Left cardiac atrium (tissue), 4 donors: Measurements from ENCODE around the gene NOP56. TPM values are rescaled to one million over a fixed set of nuclear protein-coding genes. Genes with fewer than 3 reads are reported as not detected.
A peak's percentile ranks its signal among the peaks of the same experiment; 100 is the strongest.
"Not testable (repeated sequence)": the region's sequence is repeated elsewhere in the genome, so short reads cannot be mapped to it uniquely, and the experiment has no call there.

Source experiments
- ATAC-seq, 2 donors: fragments of 200-7000 bp; cut with Tn5 transposase; one replicate each; pipeline ENCODE4 v1.9.1; 2020; ENCODE audit warnings: mild to moderate bottlenecking in 2 of 2, moderate library complexity in 2 of 2
- DNase-seq: peaks from one replicate; pipeline ENCODE4 v3.0.0-alpha.2; 2020
- intact Hi-C, 2 donors: fragments of 100-400 bp; cut with DNase I; formaldehyde crosslinking; loops; one replicate each; pipeline versions ENCODE4 v1.14.1 to v1.15.1; 2022 to 2023
- total RNA-seq, 2 donors: library from RNA; stranded (reverse); fragmentation: NEBNext Ultra II Directional; extraction: Animal tissue kit (Norgen Biotek cat#: 25700); gene quantifications; one replicate each; pipeline ENCODE4 v1.2.1, GENCODE V29; 2021
- donor health status: DM: no; HTN: yes; CAD: no.
- donor health status: DM: no; HTN: yes; CAD: no; lungs with severe emphysema.
- donor health status: DM: yes; HTN: yes; CAD: no.
- donor health status: Dilated cardiomyopathy.

Gene NOP56
- total RNA-seq, 2 donors from 2014 or later = 63.3 to 91.3 TPM

DNA sequence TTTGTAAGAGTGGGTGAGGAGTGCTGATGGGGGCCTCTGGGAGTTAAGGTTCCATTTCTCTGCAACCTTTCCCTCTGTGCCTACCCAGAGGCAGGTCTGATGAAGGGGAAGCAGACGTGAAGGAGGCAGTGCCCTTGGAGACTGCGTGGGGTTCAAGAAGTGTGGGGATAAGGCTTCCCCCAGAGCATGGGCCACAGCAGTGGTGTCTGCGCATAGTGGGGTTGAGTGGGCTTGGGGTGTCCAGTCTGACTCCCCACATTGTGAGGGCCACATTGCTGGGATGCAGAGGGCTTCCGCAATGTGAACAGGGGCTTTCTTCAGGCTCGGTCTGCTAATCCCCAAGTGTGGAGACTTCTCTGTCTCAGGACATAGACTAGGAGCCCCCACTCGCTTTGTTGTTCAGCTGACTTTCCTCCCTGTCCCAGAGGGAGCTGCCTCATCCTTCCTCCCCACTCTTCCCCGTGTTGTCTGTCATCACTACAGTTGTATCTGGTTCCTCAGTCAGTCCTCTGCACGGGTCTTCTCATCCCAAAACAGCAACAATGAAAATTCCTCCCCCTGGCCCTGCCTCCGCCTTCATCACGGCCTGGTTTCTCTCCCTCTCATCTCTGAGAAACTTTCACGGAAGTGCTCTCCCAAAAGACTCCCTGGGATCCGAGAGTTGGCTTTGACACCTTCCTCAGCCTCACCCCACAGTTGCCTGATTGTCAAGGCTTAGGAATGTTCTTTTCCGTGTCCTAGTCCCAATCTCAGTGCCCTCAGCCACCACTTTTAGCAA is 43.0 kb downstream of the NOP56 start:
- ATAC-seq = no peak
- intact Hi-C loops = no loop called here

DNA sequence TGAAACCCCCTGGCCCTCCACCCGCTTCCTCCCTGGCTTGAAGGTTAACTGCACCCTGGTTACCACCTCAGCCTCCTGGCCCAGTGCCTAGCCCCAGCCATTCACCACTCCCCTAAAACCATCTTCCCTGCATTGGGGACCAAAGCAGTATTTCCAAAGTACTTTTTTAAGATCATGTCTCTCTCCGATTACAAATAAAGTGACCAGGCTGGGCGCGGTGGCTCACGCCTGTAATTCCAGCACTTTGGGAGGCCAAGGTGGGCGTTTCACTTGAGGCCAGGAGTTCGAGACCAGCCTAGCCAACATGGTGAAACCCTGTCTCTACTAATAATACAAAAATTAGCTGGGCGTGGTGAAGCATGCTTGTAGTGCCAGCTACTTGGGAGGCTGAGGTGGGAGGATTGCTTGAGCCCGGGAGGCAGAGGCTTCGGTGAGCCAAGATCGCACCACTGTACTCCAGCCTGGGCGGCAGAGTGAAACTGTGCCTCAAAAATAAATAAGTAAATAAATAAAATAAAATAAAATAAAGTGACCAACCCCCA is 43.6 kb downstream of the NOP56 start:
- ATAC-seq, DNase-seq, intact Hi-C loops: not testable (repeated sequence)

More for the DNA sequence above, 43.0 kb downstream of the NOP56 start:
- no peak for DNase-seq

DNA sequence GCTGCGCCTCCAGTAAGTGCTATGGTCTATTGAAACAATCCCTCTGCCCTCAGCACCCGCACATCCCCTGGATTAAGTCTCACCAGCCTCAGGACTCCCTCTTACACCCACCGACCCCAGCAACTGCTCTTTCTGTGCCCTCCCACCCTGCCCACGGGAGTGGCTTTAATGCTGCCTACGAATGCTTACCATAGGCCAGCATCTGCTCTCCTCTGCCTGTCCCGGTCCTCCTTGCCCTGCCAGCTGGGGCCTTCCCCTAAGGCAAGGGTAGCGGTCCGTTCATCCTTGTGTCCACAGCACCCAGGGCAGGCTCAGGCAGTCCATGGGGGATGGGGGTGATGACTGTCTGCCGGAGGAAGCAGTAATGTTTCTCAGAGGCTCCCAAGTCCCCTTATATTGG is 44.2 kb downstream of the NOP56 start:
- intact Hi-C loops = no loop called here
- no peak for DNase-seq
- no peak for ATAC-seq

DNA sequence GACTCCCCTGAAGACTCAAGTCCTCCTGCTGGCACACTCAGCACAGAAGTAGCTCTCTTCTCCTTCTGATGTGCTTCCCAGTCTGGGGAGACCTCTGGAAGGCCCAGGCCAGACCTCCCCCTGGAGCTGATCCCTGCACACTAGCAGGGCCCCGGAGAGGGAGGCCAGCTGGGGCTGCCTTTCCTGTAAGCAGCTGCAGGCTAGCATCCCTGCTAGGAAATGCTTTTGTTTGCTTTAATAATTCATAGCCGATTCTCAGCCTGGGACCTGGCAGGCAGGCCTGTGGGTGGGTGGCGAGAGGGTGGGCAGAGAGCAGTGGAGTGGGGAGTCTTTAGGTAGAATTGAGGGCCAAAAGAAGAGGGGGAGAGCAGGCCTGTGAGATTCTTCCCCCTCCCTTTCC is 45.3 kb downstream of the NOP56 start:
- intact Hi-C loops = no loop called here
- no peak for DNase-seq
- ATAC-seq = no peak

DNA sequence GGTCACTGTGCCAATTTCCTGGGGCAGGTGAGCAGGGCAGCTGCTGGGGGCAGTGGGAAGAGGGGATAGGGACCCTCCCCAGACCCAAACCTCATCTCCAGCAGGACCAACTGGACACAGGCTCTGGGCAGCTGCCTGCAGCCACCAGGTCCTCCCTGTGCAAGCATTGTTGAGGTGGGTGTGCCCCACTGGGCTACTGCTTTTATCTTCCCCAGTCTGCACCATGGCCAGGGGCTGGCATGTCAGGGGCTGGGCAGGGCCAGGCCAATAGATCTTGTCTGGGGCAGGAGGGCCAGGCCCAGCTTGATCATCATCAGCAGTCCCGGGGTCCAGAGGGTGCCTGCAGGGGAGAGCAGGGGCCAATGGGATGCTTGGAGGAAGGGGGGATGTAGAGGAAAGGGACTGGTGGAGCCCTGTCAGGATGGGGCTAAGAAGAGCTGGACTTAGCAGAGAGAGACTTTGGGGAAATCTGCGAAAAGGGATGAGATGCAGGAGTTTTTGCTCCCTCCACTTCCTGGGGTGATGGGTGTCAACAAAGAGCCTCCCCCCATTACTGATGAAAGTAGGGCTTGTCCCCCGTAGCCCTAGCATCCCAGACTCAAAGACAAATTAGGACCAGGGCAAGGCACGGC is 45.9 kb downstream of the NOP56 start:
- intact Hi-C loops = no loop called here
- ATAC-seq (no peak), DNase-seq (no peak)

DNA sequence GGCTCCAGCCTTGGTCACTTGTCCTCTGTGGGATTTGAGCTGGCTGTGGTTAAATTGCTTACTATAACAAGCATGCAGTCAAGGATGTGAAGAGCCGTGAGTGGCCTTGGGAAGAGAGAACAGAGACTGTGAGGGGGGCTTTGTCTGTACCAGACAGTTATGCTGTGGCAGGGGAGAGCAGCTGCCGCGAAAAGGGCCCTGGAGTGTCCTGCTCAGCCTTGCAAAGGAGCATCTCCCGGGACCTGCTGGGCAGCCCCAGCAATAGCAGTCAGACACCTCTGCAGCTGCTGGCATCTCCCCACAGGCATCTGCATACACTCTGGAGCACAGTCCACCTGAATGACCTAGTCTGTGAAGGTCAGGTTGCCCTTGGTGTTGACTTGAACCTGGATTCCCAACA is 46.5 kb downstream of the NOP56 start:
- no peak for ATAC-seq
- intact Hi-C loops = no loop called here
- DNase-seq = no peak

DNA sequence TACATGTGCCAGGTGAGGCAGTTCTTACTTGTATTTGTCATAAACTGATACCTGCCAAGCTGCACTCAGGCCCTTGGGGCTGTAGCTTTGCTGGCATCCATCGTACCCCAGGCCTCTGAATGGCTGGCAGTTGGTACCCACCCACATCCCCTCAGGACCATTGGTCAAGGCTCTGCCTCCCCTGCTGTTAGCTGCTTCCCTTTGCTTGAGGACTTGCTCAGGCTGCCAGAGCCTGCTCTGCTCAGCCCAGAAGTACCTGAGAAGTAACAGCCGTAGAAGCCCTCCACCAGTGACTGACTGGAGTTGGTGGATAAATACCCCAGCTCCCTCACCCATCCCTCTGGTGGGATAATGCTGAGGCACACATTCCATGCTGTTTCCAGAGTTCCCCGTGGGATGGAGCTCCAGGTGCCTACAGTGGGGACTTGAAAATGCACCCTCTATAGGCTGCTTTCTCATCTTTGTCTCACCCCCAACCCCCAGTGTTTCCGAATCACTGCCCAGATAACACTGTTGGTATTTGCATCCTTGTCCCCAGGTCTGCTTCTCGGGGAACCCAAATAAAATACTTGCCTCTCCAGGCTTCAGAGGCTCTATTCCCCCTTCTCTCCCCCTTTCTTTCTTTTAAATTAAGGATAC is 47.5 kb downstream of the NOP56 start:
- DNase-seq (no peak), ATAC-seq (no peak)
- intact Hi-C loops = no loop called here

DNA sequence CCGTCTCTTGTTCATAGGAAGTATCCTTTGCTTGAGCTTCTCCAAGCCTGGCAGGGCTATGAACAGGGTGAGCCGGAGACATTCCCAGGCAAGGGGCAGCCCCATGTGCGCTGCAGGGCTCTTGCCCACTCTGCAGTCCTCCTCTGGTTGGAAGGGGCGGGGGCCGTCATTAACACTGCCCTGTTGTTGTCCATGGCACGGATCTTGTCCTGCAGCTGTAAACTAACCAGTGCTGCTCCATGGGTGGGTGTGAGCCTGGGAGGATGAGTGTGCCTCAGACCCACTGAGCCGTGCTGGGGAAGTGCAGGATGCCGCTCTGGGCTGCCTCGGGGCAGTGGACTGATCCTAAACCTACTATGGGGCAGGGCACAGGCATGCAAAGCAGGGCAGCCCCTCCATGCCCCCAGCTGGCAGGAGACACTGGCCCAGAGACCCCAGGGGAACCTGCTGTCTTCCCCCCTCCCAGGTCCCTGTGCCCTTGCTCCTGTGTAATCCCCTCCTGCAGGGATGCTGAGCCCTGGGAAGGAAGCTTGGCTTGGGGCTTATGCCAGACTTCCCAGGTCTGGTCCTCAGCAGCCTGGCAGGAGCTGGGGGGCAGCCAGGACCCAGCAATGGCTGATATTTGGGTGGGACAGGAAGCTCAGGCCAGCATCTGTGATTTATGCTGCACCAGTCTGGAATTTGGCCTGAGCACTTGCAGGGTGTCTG is 48.6 kb downstream of the NOP56 start:
- ATAC-seq = no peak
- DNase-seq = no peak
- intact Hi-C loops = no loop called here

DNA sequence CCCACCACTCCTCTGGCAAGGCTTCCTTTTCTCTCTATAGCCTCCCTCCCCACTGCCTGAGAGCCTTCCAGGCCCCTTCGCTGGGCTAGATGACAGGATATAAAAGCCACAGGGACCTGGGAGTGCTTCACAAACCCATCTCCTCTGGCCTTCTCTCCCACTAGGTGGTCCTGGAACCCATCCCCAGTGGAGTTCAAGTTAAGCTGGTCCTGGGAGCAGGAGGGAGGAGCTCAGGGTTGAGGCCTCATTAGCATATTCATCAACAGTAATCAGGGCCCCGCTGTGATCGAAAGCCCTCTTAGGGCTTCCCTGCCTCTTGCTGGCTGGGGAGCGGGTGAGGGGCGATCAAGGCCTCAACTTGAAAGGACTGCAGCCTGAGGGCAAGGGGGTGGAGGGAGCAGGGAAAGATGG is 49.2 kb downstream of the NOP56 start:
- ATAC-seq = no peak
- intact Hi-C loops = no loop called here

DNA sequence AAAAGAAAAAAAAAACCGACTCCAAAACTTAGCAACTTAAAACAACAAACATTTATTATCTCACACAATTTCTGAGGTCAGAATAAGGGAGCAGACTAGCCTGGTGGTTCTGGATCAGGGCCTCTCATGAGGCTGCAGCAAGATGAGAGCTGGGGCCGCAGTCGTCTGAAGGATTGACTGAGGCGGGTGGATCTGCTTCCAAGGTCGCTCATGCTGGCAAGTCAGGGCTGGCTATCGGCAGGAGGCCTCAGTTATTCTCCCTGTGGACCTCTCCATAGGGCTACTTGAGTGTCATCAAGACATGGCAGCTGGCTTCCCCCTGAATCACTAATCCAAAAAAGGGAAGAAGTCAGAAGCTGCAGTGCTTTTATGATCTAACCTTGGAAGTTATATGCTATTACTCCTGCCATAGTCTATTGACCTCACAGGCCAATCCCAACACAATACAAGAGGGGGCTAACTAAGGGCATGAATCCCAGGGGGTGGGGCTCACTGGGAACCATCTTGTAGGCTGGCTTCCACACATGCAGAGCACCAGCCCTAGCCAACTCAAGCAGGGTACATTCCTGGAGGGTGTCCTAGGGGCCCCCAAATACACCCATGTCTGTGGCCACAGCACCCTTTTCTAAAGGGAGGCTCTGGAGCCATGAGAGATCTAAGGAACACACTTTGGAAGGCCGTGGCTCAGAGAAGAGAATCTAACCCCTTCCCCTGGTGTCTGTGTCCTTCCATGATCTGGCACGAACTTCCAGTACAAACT is 51.5 kb downstream of the NOP56 start:
- DNase-seq (no peak), ATAC-seq (no peak)
- intact Hi-C loops = no loop called here

More for the DNA sequence above, 49.2 kb downstream of the NOP56 start:
- no peak for DNase-seq

DNA sequence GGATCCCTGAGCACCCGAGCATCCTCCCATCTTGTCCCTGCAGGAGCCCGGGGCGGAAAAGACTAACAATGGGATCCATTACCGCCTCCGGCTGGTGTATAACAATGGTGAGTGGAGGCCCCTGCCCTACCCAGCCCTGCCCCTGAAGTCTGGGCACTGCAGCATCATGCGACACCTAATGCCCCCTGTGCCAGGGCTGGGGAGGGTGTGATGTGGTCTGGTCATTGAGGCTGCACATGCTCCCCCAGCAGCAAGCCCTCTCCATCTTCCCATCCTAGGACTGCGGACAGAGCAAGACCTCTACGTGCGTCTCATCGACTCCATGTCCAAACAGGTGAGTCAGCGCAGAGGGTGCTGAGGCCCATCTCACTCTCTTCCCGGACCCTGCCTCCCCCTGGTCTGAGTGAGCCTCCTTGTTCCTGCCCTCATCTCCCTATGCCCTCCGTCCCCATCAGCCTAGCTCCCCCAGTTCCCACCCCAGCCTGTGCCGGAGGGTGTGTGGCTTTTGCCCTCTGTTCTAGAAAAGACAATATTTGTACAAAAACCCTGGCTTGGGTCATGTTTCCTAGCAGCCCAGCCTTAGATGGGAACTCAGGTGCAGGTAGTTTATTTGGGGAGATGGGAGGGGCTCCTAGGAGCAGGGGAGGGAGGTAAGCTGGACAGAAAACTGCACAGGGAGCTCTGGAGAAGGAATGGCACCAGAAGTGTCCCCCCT is 53.7 kb downstream of the NOP56 start:
- intact Hi-C loops = no loop called here
- ATAC-seq (no peak), DNase-seq (no peak)

DNA sequence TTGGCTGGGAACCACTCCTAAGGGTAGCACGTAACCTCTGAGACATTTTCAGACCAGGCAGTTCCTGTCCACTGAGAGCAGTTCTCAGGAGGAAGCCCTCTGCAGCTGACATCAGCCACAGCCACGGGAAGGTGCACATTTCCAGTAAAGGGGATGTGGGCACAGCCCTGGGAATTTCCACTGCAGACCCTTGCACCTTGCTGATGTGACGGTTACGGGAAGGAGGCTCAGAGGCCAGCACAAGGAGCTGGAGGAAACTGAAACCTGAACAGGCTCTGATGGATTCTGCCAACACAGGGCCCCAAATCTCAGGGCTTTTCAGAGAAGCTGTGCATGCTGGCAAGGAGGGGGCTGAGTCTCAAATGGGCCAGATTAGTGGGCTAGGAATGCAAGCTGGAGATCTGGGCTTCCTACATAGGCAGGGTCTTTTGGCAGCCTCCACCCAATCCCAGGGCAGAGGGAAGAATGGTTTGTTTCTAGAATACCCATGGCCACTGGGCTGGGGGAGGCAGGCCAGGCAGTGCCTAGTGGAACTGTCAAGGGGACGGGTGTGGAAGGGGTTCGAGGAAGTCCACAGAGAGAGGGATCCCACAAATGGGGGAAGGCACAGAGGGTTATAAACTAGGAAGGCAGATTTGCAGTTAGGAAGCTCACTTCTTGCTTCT is 54.4 kb downstream of the NOP56 start:
- no peak for DNase-seq
- intact Hi-C loops = no loop called here
- ATAC-seq = no peak

DNA sequence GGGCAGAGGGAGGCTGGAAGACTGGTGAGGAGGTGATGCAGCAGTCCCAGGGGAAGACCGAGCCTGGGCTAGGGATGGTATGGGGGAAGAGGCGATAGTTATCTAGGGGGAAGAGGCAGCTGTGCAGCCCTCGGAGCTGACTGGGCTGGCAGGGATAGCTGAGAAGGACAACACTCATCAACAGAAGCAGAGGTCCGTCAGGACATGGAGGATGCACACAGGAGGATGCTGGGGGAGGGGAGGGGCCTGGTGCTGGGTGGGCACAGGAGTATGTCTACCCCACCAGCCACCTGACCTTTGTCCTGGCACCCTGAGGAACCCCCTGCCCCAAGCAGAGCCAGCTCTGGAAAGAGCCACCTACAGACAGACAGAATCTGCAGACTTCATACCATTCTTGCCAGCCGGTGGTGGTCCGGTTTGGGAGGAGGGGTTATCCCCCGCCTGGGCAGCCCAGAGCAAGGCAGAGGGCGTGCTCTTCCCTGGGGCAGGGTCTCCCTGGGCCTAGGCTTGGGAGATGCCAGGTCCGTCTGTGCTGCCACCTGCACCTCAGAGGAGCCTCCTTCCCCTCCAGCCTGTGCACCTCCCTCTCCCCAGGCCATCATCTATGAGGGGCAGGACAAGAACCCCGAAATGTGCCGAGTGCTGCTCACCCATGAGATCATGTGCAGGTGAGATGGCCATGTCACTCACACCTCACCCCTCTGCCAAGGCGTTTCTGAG is 55.1 kb downstream of the NOP56 start:
- peak in 1 of 2 donors; percentile 31 for ATAC-seq
- intact Hi-C loops = no loop called here

More for the DNA sequence above, 55.1 kb downstream of the NOP56 start:
- DNase-seq = no peak
